GM12878 (cell line): ENCODE results near the gene FOXD3. TPM values are rescaled to one million over a fixed set of nuclear protein-coding genes. Genes with fewer than 3 reads are reported as not detected.

Source experiments
- ATAC-seq: fragments of 200-7000 bp; cut with Tn5 transposase; 3 replicates; pipeline ENCODE4 v1.9.1; 2020; ENCODE audit warnings: mild to moderate bottlenecking, moderate library complexity
- BruUV-seq: library from RNA; stranded (reverse); fragments of 400-500 nt; replicated peaks from 2 replicates; lab custom pipeline; 2021; lab: Mats Ljungman, UMichigan
- CTCF ChIA-PET: fragments of 300-600 bp; sonication (Branson Sonifier 250); formaldehyde crosslinking; extraction: SDS; loops from one replicate; lab custom pipeline; 2021; ENCODE audit warnings: inconsistent platforms; lab: Yijun Ruan, JAX
- POLR2A ChIA-PET: fragments of 350-600 bp; formaldehyde crosslinking; extraction: SDS; loops from one replicate; lab custom pipeline; 2021; ENCODE audit warnings: inconsistent platforms; lab: Charles Lee
- RAD21 ChIA-PET: fragments of 300-600 bp; sonication (Branson Sonifier 250); formaldehyde crosslinking; loops from one replicate; lab custom pipeline; 2023; ENCODE audit warnings: antibody characterized with exemption; ENCODE audit not compliant: unreplicated experiment; lab: Charles Lee
- SMC1A ChIA-PET: fragments of 300-600 bp; sonication (Branson Sonifier 250); formaldehyde crosslinking; loops from one replicate; lab custom pipeline; 2023; ENCODE audit not compliant: unreplicated experiment, uncharacterized antibody; lab: Charles Lee
- DNase-seq: peaks from one replicate; pipeline ENCODE4 v3.0.0-alpha.2; 2011; ENCODE audit warnings: low read depth, low spot score
- FAIRE-seq: peaks from 3 replicates; lab custom pipeline; 2011; peaks lifted over from hg19 to GRCh38; lab: Jason Lieb, UNC
- H2AFZ ChIP-seq: 2 replicates; pipeline ENCODE4 v1.6.0; 2011; ENCODE audit warnings: low read depth, low read length, control low read depth; ENCODE audit not compliant: control insufficient read depth
- H3K27ac ChIP-seq: 2 replicates; pipeline ENCODE4 v1.5.1; 2011; ENCODE audit warnings: control low read depth; ENCODE audit not compliant: control insufficient read depth, insufficient read depth
- H3K27me3 ChIP-seq, 2 experiments: replicated peaks in 1 of 2; 2 replicates each; pipeline versions ENCODE4 v1.6.0 to v1.6.1; 2011; ENCODE audit warnings: low read length in 1 of 2; ENCODE audit not compliant: control insufficient read depth in 2 of 2, insufficient read depth in 2 of 2
- H3K36me3 ChIP-seq, 2 experiments: 2 replicates each; pipeline ENCODE4 v1.5.1; 2011; ENCODE audit warnings: low read length in 1 of 2; ENCODE audit not compliant: control insufficient read depth in 2 of 2, insufficient read depth in 2 of 2
- H3K4me1 ChIP-seq: 2 replicates; pipeline ENCODE4 v1.6.1; 2011; ENCODE audit warnings: mild to moderate bottlenecking, low read length, moderate library complexity, mixed read lengths; ENCODE audit not compliant: control insufficient read depth, insufficient read depth
- H3K4me2 ChIP-seq: 2 replicates; pipeline ENCODE4 v1.6.0; 2011; ENCODE audit warnings: control low read depth; ENCODE audit not compliant: control insufficient read depth, insufficient read depth
- H3K4me3 ChIP-seq: fragments of 200-600 bp; sonication (generic); 2 replicates; pipeline ENCODE4 v1.5.1; 2016
- H3K79me2 ChIP-seq: 2 replicates; pipeline ENCODE4 v1.6.0; 2011; ENCODE audit warnings: low read length; ENCODE audit not compliant: control insufficient read depth, insufficient read depth
- H3K9ac ChIP-seq: 2 replicates; pipeline ENCODE4 v1.8.0; 2011; ENCODE audit warnings: low read length, control low read depth, mixed read lengths; ENCODE audit not compliant: control insufficient read depth, insufficient read depth
- H3K9me3 ChIP-seq: replicated peaks from 3 replicates; pipeline ENCODE4 v1.5.1; 2011; ENCODE audit warnings: mild to moderate bottlenecking, low read length; ENCODE audit not compliant: control insufficient read depth, insufficient read depth
- H4K20me1 ChIP-seq: 2 replicates; pipeline ENCODE4 v1.6.0; 2011; ENCODE audit not compliant: control insufficient read depth, insufficient read depth
- BRCA1 ChIP-seq: IDR thresholded peaks from 2 replicates; pipeline ENCODE4 v1.6.1; 2011; ENCODE audit warnings: low read depth, low read length, improper control_type of control experiment
- CBX5 ChIP-seq: sonication (generic); IDR thresholded peaks from 2 replicates; pipeline ENCODE4 v1.6.1; 2016; ENCODE audit warnings: low read depth, moderate library complexity, mild to moderate bottlenecking, inconsistent platforms
- NKRF ChIP-seq: fragments of 450-650 bp; conservative IDR thresholded peaks from 2 replicates; pipeline ENCODE4 v1.6.1; 2017; ENCODE audit warnings: mild to moderate bottlenecking, moderate library complexity
- SP1 ChIP-seq: IDR thresholded peaks from one replicate; pipeline ENCODE4 v1.6.1; 2011; ENCODE audit warnings: low read depth, low read length
- ZNF622 ChIP-seq: fragments of 450-650 bp; IDR thresholded peaks from 2 replicates; pipeline ENCODE4 v1.6.1; 2017; ENCODE audit warnings: mild to moderate bottlenecking, inconsistent platforms
- ZZZ3 ChIP-seq: IDR thresholded peaks from 2 replicates; pipeline ENCODE4 v1.6.1; 2011; ENCODE audit warnings: low read depth; ENCODE audit not compliant: control insufficient read depth, insufficient read length
- WGBS: methylation state at CpG from one replicate; pipeline ENCODE4 v1.1.6; 2016; ENCODE audit warnings: low lambda C conversion rate; ENCODE audit not compliant: insufficient replicate concordance, insufficient coverage; ENCODE audit errors: missing lambda C conversion rate; 5-methylcytosine and 5-hydroxymethylcytosine counted together
- in situ Hi-C: fragments of 300-500 bp; cut with MboI; formaldehyde crosslinking; loops from 9 replicates; pipeline ENCODE4 v1.14.3; 2018; ENCODE audit warnings: mixed read lengths
- intact Hi-C: fragments of 100-400 bp; cut with micrococcal nuclease; formaldehyde crosslinking; loops from one replicate; pipeline ENCODE4 v1.14.2; 2022; ENCODE audit not compliant: unreplicated experiment
- polyA plus RNA-seq, 11 experiments: library from polyadenylated mRNA; depleted of rRNA in 4 of 11; unstranded in 6 of 11; stranded (reverse) in 5 of 11; fragments of >200 nt; fragmentation: Nextera tagmentation in 4 of 11; fragmentation: Illumina TruSeq in 1 of 11; extraction: Ambion mirVana in 4 of 11; extraction: Trizol in 1 of 11; gene quantifications; 1 replicate in 1 of 11; 2 replicates in 10 of 11; pipeline versions ENCODE4 v1.2.1 to v1.2.3, GENCODE V29; 2011 to 2016; ENCODE audit warnings: inconsistent platforms in 2 of 11, missing spikeins in 2 of 11, low read depth in 1 of 11
- total RNA-seq, 4 experiments: library from RNA; depleted of rRNA in 3 of 4; stranded (reverse); fragments of >200 nt in 3 of 4; fragmentation: Illumina TruSeq in 1 of 4; extraction: Trizol in 1 of 4; gene quantifications; 2 replicates each; pipeline versions ENCODE4 v1.2.1 to v1.2.3, GENCODE V29; 2013 to 2021

Gene FOXD3
- total and polyA plus RNA-seq, 10 of the 15 experiments (the other 5 are each of a cell fraction or from before 2014, with no cell fraction given) = not detected

DNA sequence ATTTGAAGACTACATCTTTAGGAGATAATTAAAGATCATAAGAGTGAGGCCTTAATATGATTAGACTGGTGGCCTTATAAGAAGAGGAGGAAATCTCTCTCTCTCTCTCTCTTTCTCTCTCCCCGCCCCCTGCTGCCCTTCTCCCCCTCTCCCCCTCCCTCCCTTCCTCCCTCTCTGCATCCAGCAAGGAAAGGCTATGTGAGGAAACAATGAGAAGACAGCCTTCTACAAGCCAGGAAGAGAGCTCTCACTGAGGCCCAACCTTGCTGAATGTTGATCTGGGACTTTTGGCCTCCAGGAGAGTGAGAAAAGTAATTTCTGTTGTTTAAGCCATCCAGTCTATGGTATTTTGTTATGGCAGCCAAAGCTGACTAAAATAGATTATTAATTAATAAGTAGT, 21.6 kb downstream of the FOXD3 start:
- TF ChIP-seq NKRF (no peak), ZZZ3 (no peak), BRCA1 (no peak), ZNF622 (no peak), SP1 (no peak)

DNA sequence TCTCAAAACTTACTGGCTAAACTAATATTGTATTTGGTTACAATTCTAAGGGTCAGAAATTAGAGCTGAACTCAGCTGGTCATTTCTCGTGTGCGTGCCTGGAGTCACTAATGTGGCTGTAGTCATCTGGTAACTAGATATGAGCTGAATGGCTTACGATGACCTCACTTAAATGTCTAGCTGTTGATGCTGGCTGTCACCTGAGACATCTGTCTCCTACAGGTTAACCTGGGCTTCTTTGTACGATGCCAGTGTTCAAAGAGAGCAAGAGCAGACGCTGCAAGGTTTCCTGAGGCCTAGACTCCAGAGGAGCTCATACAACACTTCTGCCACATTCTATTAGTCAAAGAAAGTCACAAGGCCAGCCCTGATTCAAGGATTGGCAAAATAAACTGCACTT, 28.0 kb downstream of the FOXD3 start:
- no peak overlapping the region for H3K27ac ChIP-seq
- H3K9ac ChIP-seq = no peak overlapping the region
- no peak for TF ChIP-seq CBX5
- ATAC-seq = no peak
- H3K4me3 ChIP-seq = no peak overlapping the region
- H3K4me1 ChIP-seq = no peaks in the 10 kb centered on the region
- H3K79me2 ChIP-seq = no peaks in the 10 kb centered on the region
- CTCF ChIA-PET = interaction anchor here (1.2 to 2.1 kb wide), 2 partner anchors 10 to 15 kb away, joined by 4 to 5 read pairs; no protein-coding TSS in a partner anchor
- POLR2A ChIA-PET = no interaction called here
- RAD21 ChIA-PET = no interaction called here
- intact Hi-C loops (no loop called here), in situ Hi-C loops (no loop called here)
- SMC1A ChIA-PET = interaction anchor here (0.9 kb wide), 1 partner anchor 10 kb away, joined by 3 read pairs; no protein-coding TSS in a partner anchor
- FAIRE-seq = no peak
- H3K27me3 ChIP-seq = no peaks in the 10 kb centered on the region; a peak in 3 of 4 replicates
- BruUV-seq = no TSS peak
- H4K20me1 ChIP-seq = no peaks in the 10 kb centered on the region
- no peak overlapping the region for H3K4me2 ChIP-seq
- no peaks in the 10 kb centered on the region for H3K36me3 ChIP-seq
- no peak overlapping the region for H2AFZ ChIP-seq
- no peaks in the 10 kb centered on the region for H3K9me3 ChIP-seq
- WGBS = 51% methylated on average over 5 of the region's 5 CpGs
- no peak for DNase-seq

More for the DNA sequence above, 21.6 kb downstream of the FOXD3 start:
- no TSS peak for BruUV-seq
- intact Hi-C loops = loop anchor here (10.0 kb wide), 1 partner anchor 61 kb away; no protein-coding TSS in a partner anchor
- Histone ChIP-seq H3K9ac (no peak overlapping the region), H3K27me3 (no peaks in the 10 kb centered on the region; a peak in 2 of 4 replicates), H3K36me3 (no peaks in the 10 kb centered on the region), H3K27ac (no peak overlapping the region), H3K4me2 (no peak overlapping the region), H3K79me2 (no peaks in the 10 kb centered on the region), H3K9me3 (no peaks in the 10 kb centered on the region), H4K20me1 (no peaks in the 10 kb centered on the region), H3K4me1 (no peaks in the 10 kb centered on the region), H3K4me3 (no peak overlapping the region), H2AFZ (no peak overlapping the region)
- ATAC-seq = no peak
- POLR2A ChIA-PET = no interaction called here
- no peak for FAIRE-seq
- CTCF ChIA-PET = interaction anchor here (1.2 kb wide), 1 partner anchor 18 kb away, joined by 3 read pairs; no protein-coding TSS in a partner anchor
- SMC1A ChIA-PET = interaction anchor here (1.3 kb wide), 1 partner anchor 10 kb away, joined by 3 read pairs; no protein-coding TSS in a partner anchor
- WGBS = no CpG with 5 or more reads among the region's 1 CpG
- RAD21 ChIA-PET = interaction anchor here (0.6 kb wide), 1 partner anchor 1630 kb away, joined by 3 read pairs; no protein-coding TSS in a partner anchor
- DNase-seq = no peak
- in situ Hi-C loops = no loop called here
